ENCODE measurements around the gene CYBC1. TPM values are rescaled to one million over a fixed set of nuclear protein-coding genes. Genes with fewer than 3 reads are reported as not detected.

Gene CYBC1
- total RNA-seq, 1 experiment from 2014 or later = 95.4 TPM

GRCh38 chr17:82483204-82483660 lies 32.7 kb upstream of the CYBC1 start:
- Histone ChIP-seq H4K20me1 (ENCODE audit: insufficient read depth) (no peaks in the 10 kb centered on the region), H3K27ac (ENCODE audit: low read depth, low read length) (no peak overlapping the region), H3K27me3 (ENCODE audit: insufficient read depth, low read length) (no peaks in the 10 kb centered on the region), H3K4me2 (ENCODE audit: low read length) (no peak overlapping the region), H3K79me2 (ENCODE audit: insufficient read depth, low read length) (no peaks in the 10 kb centered on the region), H2AFZ (ENCODE audit: low read depth, low read length, poor library complexity, severe bottlenecking) (no peak overlapping the region), H3K36me3 (ENCODE audit: control insufficient read depth in 1 of 2, insufficient read depth in 2 of 2, low read length in 2 of 2) (peaks cover 41 to 55% of the 10 kb centered on the region in 2 experiments; a peak in 3 of 4 replicates), H3K4me1 (ENCODE audit: control insufficient read depth in 1 of 2, insufficient read depth in 2 of 2, low read length in 2 of 2) (no peaks in the 10 kb centered on the region; a peak in 1 of 4 replicates), H3K9ac (ENCODE audit: low read length) (no peak overlapping the region), H3K4me3 (replicated peaks in 1 of 2; ENCODE audit: low read depth in 1 of 2, low read length in 2 of 2) (no peak overlapping the region), H3K9me2 (ENCODE audit: insufficient read depth) (no peaks in the 10 kb centered on the region), H3K9me3 (ENCODE audit: control insufficient read depth in 1 of 2, insufficient read depth in 1 of 2, low read depth in 1 of 2, low read length in 2 of 2) (no peaks in the 10 kb centered on the region)
- POLR2A ChIA-PET = no interaction called here
- intact Hi-C loops (cut with micrococcal nuclease) = no loop called here
- DNase-seq (ENCODE audit: low read depth, low spot score) (no peak), ATAC-seq (no peak)
- no peak for TF ChIP-seq MAX (IDR thresholded peaks at IDR 0.05)
- no peak for TF ChIP-seq ZNF274 (IDR thresholded peaks at IDR 0.05; ENCODE audit: low read depth, low read length)
- TF ChIP-seq SP1 (IDR thresholded peaks at IDR 0.05; ENCODE audit: low read depth) = no peak
- no peak for TF ChIP-seq CEBPB (IDR thresholded peaks at IDR 0.05; ENCODE audit: low read depth)
- no peak for TF ChIP-seq ATF3 (IDR thresholded peaks at IDR 0.05)
- TF ChIP-seq REST (IDR thresholded peaks at IDR 0.05; ENCODE audit: low read depth) = no peak
- no peak for TF ChIP-seq EZH2 (IDR thresholded peaks at IDR 0.05)
- no peak for TF ChIP-seq SRF (IDR thresholded peaks at IDR 0.05; ENCODE audit: low read depth)
- no peak for TF ChIP-seq EZH2phosphoT487 (IDR thresholded peaks at IDR 0.05; ENCODE audit: borderline replicate concordance)
- TF ChIP-seq EGR1 (IDR thresholded peaks at IDR 0.05; ENCODE audit: low read depth) = no peak
- TF ChIP-seq SIN3A (IDR thresholded peaks at IDR 0.05; ENCODE audit: low read depth) = no peak
- BruUV-seq (replicated peaks) = no TSS peak
- CTCF ChIA-PET = interaction anchor here (0.7 kb wide), 1 partner anchor 95 kb away, joined by 3 read pairs; no protein-coding TSS in a partner anchor
- RAD21 ChIA-PET (ENCODE audit: low non-redundant PET in 1 of 2, low total read pairs in 2 of 2, uncharacterized antibody in 2 of 2, unreplicated experiment in 2 of 2) = interaction anchor here in 1 of 2 experiments (0.6 kb wide), 1 partner anchor 11 kb away, joined by 3 read pairs; no protein-coding TSS in a partner anchor

Data from HCT116 (cell line).